ENCODE data around the gene MRTFA.

Gene MRTFA

DNA sequence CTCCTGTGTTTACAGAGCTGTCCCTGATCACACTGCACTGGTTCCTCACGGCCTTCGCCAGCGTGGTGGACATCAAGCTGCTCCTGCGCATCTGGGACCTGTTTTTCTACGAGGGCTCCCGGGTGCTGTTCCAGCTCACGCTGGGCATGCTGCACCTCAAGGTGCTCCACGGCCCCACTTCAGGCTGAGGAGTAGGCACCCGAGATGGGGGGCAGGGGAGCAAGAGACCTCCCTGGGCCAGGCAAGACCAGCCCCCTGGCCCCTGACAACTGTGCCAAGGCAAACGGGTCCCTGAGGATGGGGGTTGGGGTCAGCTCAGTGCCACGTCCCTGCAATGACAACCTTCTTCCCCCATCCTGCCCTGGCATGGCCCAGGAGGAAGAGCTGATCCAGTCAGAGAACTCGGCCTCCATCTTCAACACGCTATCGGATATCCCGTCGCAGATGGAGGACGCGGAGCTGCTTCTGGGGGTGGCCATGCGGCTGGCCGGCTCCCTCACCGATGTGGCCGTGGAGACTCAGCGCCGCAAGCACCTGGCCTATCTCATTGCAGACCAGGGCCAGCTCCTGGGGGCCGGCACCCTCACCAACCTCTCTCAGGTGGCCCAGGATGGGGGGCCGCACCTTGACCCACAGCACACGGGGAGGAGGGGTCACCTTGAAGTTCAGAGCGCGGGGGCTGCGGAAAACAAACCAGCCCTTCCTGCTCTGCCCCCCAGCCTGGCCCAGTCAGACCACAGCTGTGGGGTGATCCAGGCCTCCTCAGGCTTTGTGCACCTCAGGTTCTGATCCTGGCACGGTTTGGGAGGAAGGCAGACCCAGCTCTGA is 230.2 kb downstream of the MRTFA start:
- DNase-seq: no peak
- no peak for TF ChIP-seq POLR2A (IDR thresholded peaks at IDR 0.05; ENCODE audit: low read length)
- no peak for TF ChIP-seq GATA1 (IDR thresholded peaks at IDR 0.05; ENCODE audit: low read depth, low read length)

GRCh38 chr22:40405178-40406062 is 231.1 kb downstream of the MRTFA start:
- no peak for DNase-seq
- TF ChIP-seq GATA1 (IDR thresholded peaks at IDR 0.05; ENCODE audit: low read depth, low read length) (no peak), POLR2A (IDR thresholded peaks at IDR 0.05; ENCODE audit: low read length) (no peak)

DNA sequence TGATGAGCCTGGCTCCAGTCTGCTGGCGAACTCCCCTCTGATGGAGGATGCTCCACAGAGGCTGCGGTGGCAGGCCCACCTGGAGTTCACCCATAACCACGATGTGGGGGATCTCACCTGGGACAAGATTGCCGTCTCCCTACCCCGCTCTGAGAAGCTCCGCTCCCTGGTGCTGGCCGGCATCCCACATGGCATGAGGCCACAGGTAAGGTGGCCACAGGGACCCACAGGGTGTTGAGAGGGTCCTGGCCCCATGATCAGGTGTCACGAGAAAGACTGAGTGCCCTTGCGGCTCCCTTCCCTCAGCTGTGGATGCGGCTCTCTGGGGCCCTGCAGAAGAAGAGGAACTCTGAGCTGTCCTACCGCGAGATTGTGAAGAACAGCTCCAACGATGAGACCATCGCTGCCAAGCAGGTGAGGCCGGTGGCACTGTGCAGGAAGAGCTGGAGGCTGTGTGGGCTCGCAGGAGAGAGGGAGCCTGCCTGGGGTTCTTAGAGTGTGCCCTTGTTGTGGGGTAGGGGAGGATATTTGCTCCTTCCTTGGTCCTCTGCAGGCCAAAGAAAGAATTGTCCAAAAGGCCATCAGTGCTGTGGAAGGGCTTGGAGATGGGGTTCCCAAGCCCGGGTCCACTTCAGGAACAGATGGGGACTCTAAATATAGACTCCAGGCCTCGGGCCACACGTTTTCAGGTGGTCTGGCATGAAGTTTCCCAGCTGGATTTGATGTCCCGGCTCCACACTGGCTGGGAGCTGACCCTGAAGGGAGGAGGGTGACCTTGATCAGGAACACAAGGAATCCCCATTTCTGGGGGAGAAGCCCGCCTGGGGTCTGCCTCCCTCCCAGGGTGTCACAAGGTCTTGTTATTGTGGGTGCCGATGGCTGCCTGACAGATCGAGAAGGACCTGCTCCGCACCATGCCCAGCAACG is 232.0 kb downstream of the MRTFA start:
- no peak for DNase-seq
- TF ChIP-seq POLR2A (IDR thresholded peaks at IDR 0.05; ENCODE audit: low read length) (no peak), GATA1 (IDR thresholded peaks at IDR 0.05; ENCODE audit: low read depth, low read length) (no peak)

DNA sequence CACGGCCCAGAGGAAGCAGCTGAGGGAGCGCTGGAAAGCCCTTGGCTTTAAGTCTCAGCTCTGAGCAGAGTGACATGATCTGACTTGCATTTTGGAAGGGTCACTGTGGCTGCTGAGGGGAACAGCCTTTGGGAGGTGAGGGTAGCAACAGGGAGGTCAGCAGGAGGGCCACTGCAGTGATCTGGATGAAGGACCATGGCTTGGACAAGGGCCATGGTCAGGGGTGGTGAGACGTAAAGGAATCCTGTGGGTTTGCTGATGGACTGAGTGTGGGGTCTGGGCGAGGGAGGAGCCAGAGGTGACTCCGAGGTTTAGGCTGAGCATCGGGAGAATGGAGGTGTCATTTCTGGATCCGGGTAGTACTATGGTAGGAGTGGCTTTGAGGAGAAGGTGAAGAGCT is 232.9 kb downstream of the MRTFA start:
- no peak for TF ChIP-seq GATA1 (IDR thresholded peaks at IDR 0.05; ENCODE audit: low read depth, low read length)
- TF ChIP-seq POLR2A (IDR thresholded peaks at IDR 0.05; ENCODE audit: low read length): no peak
- DNase-seq: no peak

GRCh38 chr22:40403141-40403540 is 233.4 kb downstream of the MRTFA start:
- TF ChIP-seq GATA1 (IDR thresholded peaks at IDR 0.05; ENCODE audit: low read depth, low read length) (no peak), POLR2A (IDR thresholded peaks at IDR 0.05; ENCODE audit: low read length) (no peak)
- DNase-seq: no peak

GRCh38 chr22:40401981-40402406 is 234.5 kb downstream of the MRTFA start:
- TF ChIP-seq POLR2A (IDR thresholded peaks at IDR 0.05; ENCODE audit: low read length) (no peak), GATA1 (IDR thresholded peaks at IDR 0.05; ENCODE audit: low read depth, low read length) (no peak)
- no peak for DNase-seq

DNA sequence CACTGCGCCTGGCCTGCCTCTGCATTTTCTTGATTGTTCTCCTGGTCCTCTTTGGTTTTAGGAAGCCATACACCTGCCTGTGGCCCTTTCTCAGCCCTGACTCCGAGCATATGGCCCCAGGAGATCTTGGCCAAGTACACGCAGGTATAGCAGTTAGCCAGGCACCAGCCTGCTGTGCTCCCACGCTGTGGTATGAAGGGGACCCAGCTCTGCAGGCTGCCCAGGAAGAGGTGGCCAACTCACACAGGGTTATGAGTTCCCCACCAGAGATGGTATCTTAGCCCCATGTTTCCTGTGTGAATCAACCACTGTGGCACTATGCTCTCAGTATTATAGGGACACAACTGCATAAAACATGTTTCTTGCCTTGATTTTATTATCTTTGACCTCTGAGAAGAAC is 235.0 kb downstream of the MRTFA start:
- TF ChIP-seq POLR2A (IDR thresholded peaks at IDR 0.05; ENCODE audit: low read length) (no peak), GATA1 (IDR thresholded peaks at IDR 0.05; ENCODE audit: low read depth, low read length) (no peak)
- no peak for DNase-seq

- TF ChIP-seq POLR2A (IDR thresholded peaks at IDR 0.05; ENCODE audit: low read length) (no peak), GATA1 (IDR thresholded peaks at IDR 0.05; ENCODE audit: low read depth, low read length) (no peak)
- no peak for DNase-seq
These were observed 236.4 kb downstream of the MRTFA start for GRCh38 chr22:40400159-40400558.

GRCh38 chr22:40399621-40400020 is 236.9 kb downstream of the MRTFA start:
- DNase-seq: no peak
- no peak for TF ChIP-seq GATA1 (IDR thresholded peaks at IDR 0.05; ENCODE audit: low read depth, low read length)
- no peak for TF ChIP-seq POLR2A (IDR thresholded peaks at IDR 0.05; ENCODE audit: low read length)

GRCh38 chr22:40397396-40397795 is 239.1 kb downstream of the MRTFA start:
- DNase-seq: no peak
- TF ChIP-seq GATA1 (IDR thresholded peaks at IDR 0.05; ENCODE audit: low read depth, low read length) (no peak), POLR2A (IDR thresholded peaks at IDR 0.05; ENCODE audit: low read length) (no peak)

DNA sequence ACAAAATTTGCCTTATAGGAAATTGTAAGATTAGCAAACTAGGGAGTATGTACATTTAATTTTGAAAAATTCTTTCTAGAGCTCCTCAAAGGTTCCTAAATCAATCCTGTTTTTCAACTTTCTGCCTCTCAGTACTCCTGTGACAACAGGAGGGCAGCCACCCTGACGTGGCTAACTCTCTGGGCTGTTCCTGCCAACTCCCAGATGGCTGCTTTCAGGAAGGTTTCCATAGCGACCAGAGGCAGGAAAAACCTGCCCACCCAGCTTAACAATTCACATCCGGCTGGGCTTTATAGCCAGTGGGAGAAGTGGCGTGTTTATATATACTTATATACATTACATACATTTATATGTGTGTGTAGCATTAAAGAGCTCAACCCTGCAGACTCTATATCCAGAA is 239.6 kb downstream of the MRTFA start:
- no peak for TF ChIP-seq GATA1 (IDR thresholded peaks at IDR 0.05; ENCODE audit: low read depth, low read length)
- no peak for TF ChIP-seq POLR2A (IDR thresholded peaks at IDR 0.05; ENCODE audit: low read length)
- DNase-seq: no peak

GRCh38 chr22:40395607-40396006 is 240.9 kb downstream of the MRTFA start:
- no peak for DNase-seq
- TF ChIP-seq GATA1 (IDR thresholded peaks at IDR 0.05; ENCODE audit: low read depth, low read length): no peak
- no peak for TF ChIP-seq POLR2A (IDR thresholded peaks at IDR 0.05; ENCODE audit: low read length)

GRCh38 chr22:40394607-40395006 is 241.9 kb downstream of the MRTFA start:
- no peak for TF ChIP-seq GATA1 (IDR thresholded peaks at IDR 0.05; ENCODE audit: low read depth, low read length)
- TF ChIP-seq POLR2A (IDR thresholded peaks at IDR 0.05; ENCODE audit: low read length): no peak
- no peak for DNase-seq

Measured in erythroblast (primary cell).